Transverse colon (tissue), 4 donors: ENCODE results near the gene GDI1. TPM values are rescaled to one million over a fixed set of nuclear protein-coding genes. Genes with fewer than 3 reads are reported as not detected.

ENCODE experiments used
- DNase-seq: peaks from one replicate; pipeline ENCODE4 v3.0.0-alpha.2; 2019
- H3K27ac ChIP-seq, 4 donors: fragments of 200-600 bp; sonication (generic); 2 replicates each; pipeline ENCODE4 v1.5.1; 2016 to 2018; ENCODE audit warnings: inconsistent platforms in 4 of 4
- H3K27me3 ChIP-seq: fragments of 200-600 bp; sonication (generic); 2 replicates; pipeline ENCODE4 v1.5.1; 2017; ENCODE audit warnings: inconsistent platforms
- H3K36me3 ChIP-seq, 4 donors: fragments of 200-600 bp; sonication (generic); 2 replicates each; pipeline ENCODE4 v1.5.1; 2017 to 2019; ENCODE audit warnings: inconsistent platforms in 4 of 4
- H3K4me1 ChIP-seq, 4 donors: fragments of 200-600 bp; sonication (generic); 2 replicates each; pipeline ENCODE4 v1.5.1; 2017 to 2020; ENCODE audit warnings: inconsistent platforms in 4 of 4
- H3K4me3 ChIP-seq, 4 donors: fragments of 200-600 bp; sonication (generic); 1 replicate in 1 of 4; 2 replicates in 3 of 4; pipeline versions ENCODE4 v1.5.1 to v1.6.1; 2017 to 2019; ENCODE audit warnings: inconsistent platforms in 4 of 4
- H3K9me3 ChIP-seq, 2 donors: fragments of 200-600 bp; sonication (generic); 2 replicates each; pipeline ENCODE4 v1.5.1; 2017 to 2019; ENCODE audit warnings: inconsistent platforms in 2 of 2
- EP300 ChIP-seq: sonication (generic); formaldehyde crosslinking; IDR thresholded peaks from one replicate; pipeline ENCODE4 v1.6.1; 2017; ENCODE audit warnings: antibody characterized with exemption, low read depth
- POLR2A ChIP-seq: fragments of 450-650 bp; IDR thresholded peaks from one replicate; pipeline ENCODE4 v1.6.1; 2016; ENCODE audit warnings: antibody characterized with exemption, mild to moderate bottlenecking, moderate library complexity
- POLR2AphosphoS5 ChIP-seq, 3 donors: sonication (generic); formaldehyde crosslinking; IDR thresholded peaks; one replicate each; pipeline ENCODE4 v1.6.1; 2016; ENCODE audit warnings: antibody characterized with exemption in 3 of 3
- WGBS, 2 donors: methylation state at CpG; one replicate each; pipeline ENCODE4 v1.1.5; 2018; ENCODE audit warnings: low coverage in 1 of 2; 5-methylcytosine and 5-hydroxymethylcytosine counted together
- in situ Hi-C, 4 donors: fragments of 200-750 bp; cut with MboI; loops; one replicate each; pipeline versions ENCODE4 v1.15.0 to v1.15.1; 2017; ENCODE audit warnings: low sequenced_read_pairs in 3 of 4, low pct_ligation_motif_present in 1 of 4, low pct_unique_long_range_greater_than_20kb in 1 of 4
- intact Hi-C: fragments of 100-400 bp; cut with DNase I; formaldehyde crosslinking; loops from one replicate; pipeline ENCODE4 v1.15.1; 2023; ENCODE audit warnings: low total_unique reads
- total RNA-seq, 4 donors: library from RNA; depleted of rRNA; stranded (reverse); fragments of >200 nt; gene quantifications; one replicate each; pipeline ENCODE4 v1.1.0, GENCODE V29; 2016
- TF ChIP-seq, protein P1 (sequence below), 5 experiments: fragments of 200-600 bp in 3 of 5; fragments of 450-650 bp in 2 of 5; sonication (generic) in 3 of 5; IDR thresholded peaks; 1 replicate in 2 of 5; 2 replicates in 3 of 5; pipeline ENCODE4 v1.5.1; 2016 to 2017; ENCODE audit warnings: antibody characterized with exemption in 5 of 5, inconsistent platforms in 3 of 5, mild to moderate bottlenecking in 2 of 5, moderate library complexity in 1 of 5

Gene GDI1
- total RNA-seq, 4 donors from 2014 or later: 86.6 to 173 (median 119) TPM

GRCh38 chrX:154445776-154446175, 8.8 kb downstream of the GDI1 start:
- no peaks in the 10 kb centered on the region for H3K36me3 ChIP-seq
- H3K4me1 ChIP-seq: peaks cover 0 to 17% (median 8%) of the 10 kb centered on the region in 4 donors
- H3K27me3 ChIP-seq: no peaks in the 10 kb centered on the region
- no peak overlapping the region for H3K4me3 ChIP-seq
- TF ChIP-seq EP300 (no peak), POLR2A (no peak), POLR2AphosphoS5 (IDR thresholded peaks at IDR 0.05) (no peak)
- TF ChIP-seq, protein P1, sequence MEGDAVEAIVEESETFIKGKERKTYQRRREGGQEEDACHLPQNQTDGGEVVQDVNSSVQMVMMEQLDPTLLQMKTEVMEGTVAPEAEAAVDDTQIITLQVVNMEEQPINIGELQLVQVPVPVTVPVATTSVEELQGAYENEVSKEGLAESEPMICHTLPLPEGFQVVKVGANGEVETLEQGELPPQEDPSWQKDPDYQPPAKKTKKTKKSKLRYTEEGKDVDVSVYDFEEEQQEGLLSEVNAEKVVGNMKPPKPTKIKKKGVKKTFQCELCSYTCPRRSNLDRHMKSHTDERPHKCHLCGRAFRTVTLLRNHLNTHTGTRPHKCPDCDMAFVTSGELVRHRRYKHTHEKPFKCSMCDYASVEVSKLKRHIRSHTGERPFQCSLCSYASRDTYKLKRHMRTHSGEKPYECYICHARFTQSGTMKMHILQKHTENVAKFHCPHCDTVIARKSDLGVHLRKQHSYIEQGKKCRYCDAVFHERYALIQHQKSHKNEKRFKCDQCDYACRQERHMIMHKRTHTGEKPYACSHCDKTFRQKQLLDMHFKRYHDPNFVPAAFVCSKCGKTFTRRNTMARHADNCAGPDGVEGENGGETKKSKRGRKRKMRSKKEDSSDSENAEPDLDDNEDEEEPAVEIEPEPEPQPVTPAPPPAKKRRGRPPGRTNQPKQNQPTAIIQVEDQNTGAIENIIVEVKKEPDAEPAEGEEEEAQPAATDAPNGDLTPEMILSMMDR (IDR thresholded peaks at IDR 0.05): no peak
- WGBS, 2 donors: 91% methylated on average over 16 of the region's 16 CpGs; no CpG with 5 or more reads in 1 of the 2 donors
- no peaks in the 10 kb centered on the region for H3K9me3 ChIP-seq
- no peak for DNase-seq
- in situ Hi-C loops (no loop called here), intact Hi-C loops (no loop called here)
- H3K27ac ChIP-seq: no peak overlapping the region

- intact Hi-C loops (no loop called here), in situ Hi-C loops (no loop called here)
- Histone ChIP-seq H3K27me3 (no peaks in the 10 kb centered on the region), H3K4me3 (no peak overlapping the region), H3K27ac (no peak overlapping the region), H3K9me3 (no peaks in the 10 kb centered on the region), H3K36me3 (no peaks in the 10 kb centered on the region), H3K4me1 (peaks cover 0 to 17% (median 8%) of the 10 kb centered on the region in 4 donors)
- WGBS, 2 donors: 92% methylated on average over 12 of the region's 12 CpGs; no CpG with 5 or more reads in 1 of the 2 donors
- DNase-seq: no peak
- TF ChIP-seq POLR2AphosphoS5 (IDR thresholded peaks at IDR 0.05) (no peak), POLR2A (no peak), EP300 (no peak)
- TF ChIP-seq, protein P1 (IDR thresholded peaks at IDR 0.05): no peak
Measured at GRCh38 chrX:154446430-154446829, 9.5 kb downstream of the GDI1 start.

DNA sequence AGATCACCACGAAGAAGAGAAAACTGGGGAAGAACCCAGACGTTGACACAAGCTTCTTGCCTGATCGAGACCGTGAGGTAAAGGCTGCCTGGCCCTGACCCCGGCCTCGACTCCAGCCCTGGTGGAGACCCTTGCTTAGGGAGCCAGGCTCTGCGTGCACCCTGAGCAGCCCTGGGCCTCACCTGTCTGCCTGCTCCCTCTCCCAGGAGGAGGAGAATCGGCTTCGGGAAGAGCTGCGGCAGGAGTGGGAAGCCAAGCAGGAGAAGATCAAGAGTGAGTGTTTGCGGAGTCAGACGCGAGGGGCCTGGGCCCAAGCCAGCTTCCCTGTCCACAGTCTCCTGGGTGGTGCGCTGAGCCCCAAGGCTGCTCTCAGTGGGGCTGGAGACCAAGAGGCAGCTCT, 11.5 kb downstream of the GDI1 start:
- Histone ChIP-seq H3K4me3 (no peak overlapping the region), H3K9me3 (no peaks in the 10 kb centered on the region), H3K27me3 (no peaks in the 10 kb centered on the region), H3K36me3 (no peaks in the 10 kb centered on the region), H3K4me1 (peaks cover 0 to 16% (median 8%) of the 10 kb centered on the region in 4 donors), H3K27ac (no peak overlapping the region)
- no peak for DNase-seq
- intact Hi-C loops (no loop called here), in situ Hi-C loops (no loop called here)
- WGBS, 2 donors: 90 to 100% methylated on average over 3 to 14 of the region's 14 CpGs
- TF ChIP-seq, protein P1 (IDR thresholded peaks at IDR 0.05): no peak
- TF ChIP-seq POLR2A: no peak
- TF ChIP-seq POLR2AphosphoS5 (IDR thresholded peaks at IDR 0.05): no peak
- TF ChIP-seq EP300: no peak

DNA sequence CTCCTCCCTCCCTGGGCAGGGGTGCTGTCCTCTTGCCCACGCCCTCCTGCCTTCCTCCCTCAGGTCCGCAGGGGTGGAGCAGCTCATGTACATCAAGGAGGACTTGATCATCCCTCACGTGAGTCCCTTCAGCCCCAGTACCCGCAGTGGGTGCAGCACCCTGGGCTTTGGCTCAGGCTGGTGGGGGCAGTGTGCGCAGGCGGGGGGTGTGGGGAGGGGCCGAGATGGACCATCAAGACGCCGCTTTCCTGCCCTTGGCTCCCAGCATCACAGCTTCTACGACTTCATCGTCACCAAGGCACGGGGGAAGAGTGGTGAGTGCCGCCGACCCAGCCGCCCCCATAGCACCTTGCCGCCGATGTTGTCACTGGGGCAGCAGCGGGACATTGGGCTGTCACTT, 12.7 kb downstream of the GDI1 start:
- H3K4me3 ChIP-seq: no peak overlapping the region
- H3K27me3 ChIP-seq: no peaks in the 10 kb centered on the region
- no peak for DNase-seq
- intact Hi-C loops: loop anchor here (5.0 kb wide), 1 partner anchor 42 kb away; the partner anchor contains the start of gene DNASE1L1
- H3K36me3 ChIP-seq: no peaks in the 10 kb centered on the region
- H3K27ac ChIP-seq: no peak overlapping the region
- TF ChIP-seq POLR2AphosphoS5 (IDR thresholded peaks at IDR 0.05): no peak
- no peak for TF ChIP-seq EP300
- TF ChIP-seq POLR2A: no peak
- TF ChIP-seq, protein P1 (IDR thresholded peaks at IDR 0.05): no peak
- no peaks in the 10 kb centered on the region for H3K9me3 ChIP-seq
- 91% methylated on average over 18 of the region's 18 CpGs; no CpG with 5 or more reads in 1 of the 2 donors for WGBS, 2 donors
- in situ Hi-C loops: no loop called here
- H3K4me1 ChIP-seq: peaks cover 0 to 12% (median 7%) of the 10 kb centered on the region in 4 donors
